ENCODE measurements around the gene GGT6.

The GGT6 gene

DNA sequence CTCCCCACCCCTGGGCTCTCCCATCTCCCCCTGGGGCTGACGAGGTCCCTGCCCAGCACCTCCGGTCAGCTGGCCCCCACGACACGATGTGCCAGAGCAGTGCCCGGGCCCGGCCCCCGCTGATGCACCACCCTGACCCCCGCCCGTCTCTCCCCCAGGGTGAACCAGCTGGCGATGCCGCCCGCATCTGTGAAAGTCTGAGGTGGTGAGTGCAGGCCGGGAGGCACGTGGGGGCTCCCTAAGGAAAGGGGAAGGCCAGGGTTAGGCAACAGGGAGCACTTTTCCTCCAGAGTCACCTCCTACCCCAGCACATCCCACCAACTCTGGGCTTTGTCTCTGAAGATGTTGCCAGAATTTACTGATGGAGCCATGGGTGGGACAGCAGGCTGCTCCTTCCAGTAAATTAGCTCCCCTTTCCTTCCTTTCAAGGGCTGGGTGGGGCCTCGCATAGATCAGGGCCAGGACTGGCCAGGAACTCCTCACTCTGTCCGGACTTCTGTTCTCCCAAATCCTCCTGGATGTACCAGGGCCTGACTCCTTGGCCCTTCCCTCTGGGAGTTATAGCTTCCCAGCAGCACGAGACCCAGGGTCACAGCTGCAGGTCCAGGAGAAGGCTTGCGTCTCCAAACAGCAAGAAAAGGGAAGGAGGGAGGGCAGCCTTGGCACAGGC, 23.5 kb downstream of the GGT6 start:
- DNase-seq, result no peak

GRCh38 chr17:4536259-4536741, 24.1 kb downstream of the GGT6 start:
- DNase-seq, result no peak

DNA sequence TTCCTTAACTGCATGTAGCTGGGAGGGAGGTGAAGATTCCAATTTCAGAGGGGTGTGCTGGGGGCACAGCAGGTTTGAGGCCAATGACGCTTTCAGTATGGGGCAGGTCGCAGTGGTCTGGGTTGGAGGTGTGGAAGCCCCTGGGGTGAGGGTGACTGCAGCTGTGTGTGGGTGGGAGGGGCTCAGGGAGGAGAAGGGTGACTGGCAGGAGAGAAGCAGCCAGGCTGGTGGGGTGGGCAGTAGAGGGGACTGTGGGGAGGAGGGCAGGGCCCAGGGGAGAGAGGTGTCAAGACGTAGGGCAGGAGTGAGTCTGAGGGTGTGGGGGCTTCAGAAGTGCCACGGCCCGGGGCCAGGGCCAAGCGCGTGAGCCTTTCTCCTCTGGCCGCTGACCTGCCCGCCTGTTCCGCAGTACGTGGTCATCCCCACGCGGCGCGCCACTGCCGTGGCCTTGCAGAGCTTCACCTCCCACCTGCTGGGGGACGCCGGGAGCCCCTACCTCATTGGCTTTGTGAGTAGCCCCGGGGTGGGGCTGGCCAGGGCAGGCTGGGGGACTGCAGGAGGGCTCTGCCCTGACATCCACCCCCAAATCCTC, 24.6 kb downstream of the GGT6 start:
- no peak for DNase-seq

GRCh38 chr17:4534928-4535666, 25.3 kb downstream of the GGT6 start:
- DNase-seq, result no peak

DNA sequence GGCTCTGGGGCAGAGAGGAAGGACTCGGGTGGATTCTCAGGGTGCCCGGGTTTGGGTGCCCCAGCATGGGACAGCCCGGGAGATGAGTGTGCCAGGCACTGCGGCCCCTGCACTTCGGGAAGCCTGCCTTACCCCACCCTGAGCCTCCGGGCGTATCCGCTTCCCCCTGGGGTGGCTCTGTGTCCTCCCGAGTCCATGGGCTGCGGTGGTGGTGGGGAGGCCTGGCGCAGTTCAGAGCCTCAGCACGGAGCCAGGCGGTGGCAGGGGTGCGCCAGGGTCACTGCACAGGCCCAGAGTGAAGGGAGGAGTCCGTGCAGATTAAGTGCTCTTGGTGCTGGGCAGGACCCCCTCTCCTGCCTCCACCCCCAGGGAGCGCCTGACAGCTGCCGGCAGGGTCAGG, 25.9 kb downstream of the GGT6 start:
- DNase-seq, result no peak

DNA sequence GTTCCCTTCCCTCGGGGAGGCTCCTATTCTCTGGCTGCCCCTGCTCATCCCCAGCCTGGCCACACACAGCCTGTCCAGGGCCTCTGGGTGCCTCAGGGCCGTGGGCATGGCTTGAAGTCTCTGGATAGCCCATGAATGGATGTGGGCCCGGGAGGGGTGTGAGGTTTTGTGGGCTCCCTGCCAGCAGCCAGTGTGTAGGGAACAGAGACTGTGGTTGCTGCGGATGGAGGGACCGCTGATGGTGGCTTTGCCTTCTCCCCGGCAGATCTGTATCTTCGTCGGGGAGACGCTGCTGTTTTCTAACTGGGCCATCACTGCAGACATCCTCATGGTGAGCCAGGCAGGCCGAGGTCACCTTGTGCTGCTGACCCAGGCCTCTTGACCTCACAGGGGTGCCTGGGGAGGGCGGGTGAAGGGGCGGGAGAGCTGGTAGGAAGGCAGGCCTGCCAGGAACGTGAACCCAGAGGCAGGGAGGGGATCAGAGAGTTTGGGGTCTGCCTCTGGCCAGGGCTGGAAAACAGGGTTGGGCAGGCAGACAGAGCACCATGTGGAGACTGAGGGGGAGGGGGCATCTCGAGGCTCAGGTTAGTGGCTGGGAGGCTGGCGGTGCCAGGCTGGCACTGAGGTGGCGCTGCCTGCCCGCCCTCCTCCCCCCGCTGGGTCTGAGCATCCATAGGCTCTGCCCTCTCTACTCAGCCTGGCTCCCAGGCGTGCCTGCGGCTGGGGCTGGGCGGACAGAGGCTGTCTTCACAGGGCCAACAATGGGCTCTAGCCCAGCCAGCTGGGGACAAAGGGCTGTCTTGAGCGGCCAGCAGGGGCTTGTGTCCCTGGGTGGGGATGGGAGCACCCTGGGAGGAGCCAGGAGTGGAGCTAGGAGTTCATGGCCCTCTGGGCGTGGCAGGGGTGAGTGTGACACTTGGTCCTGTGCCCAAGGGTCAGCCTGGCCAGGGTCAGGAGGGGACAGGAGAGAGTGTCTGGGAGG, 26.6 kb downstream of the GGT6 start:
- no peak for DNase-seq

DNA sequence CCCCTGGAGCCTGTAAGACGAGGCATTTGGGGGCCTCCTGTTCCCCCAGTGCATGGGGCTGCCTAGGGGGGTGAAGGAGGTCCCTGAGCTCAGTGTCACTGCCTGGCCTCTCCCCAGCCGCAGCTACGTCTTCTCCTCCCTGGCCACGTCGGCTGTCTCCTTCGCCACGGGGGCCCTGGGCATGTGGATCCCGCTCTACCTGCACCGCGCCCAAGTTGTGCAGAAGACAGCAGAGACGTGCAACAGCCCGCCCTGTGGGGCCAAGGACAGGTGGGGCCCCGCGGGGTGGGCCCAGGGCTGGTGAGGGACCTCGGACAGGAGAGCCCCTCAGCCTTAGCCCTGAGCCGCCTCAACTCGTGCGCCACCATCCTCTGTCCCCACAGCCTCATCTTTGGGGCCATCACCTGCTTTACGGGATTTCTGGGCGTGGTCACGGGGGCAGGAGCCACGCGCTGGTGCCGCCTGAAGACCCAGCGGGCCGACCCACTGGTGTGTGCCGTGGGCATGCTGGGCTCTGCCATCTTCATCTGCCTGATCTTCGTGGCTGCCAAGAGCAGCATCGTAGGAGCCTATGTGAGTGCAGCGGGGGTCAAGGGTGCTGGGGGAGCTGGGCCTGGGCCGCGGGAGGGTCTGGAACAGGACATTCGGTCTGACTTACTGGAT, 27.4 kb downstream of the GGT6 start:
- no peak for DNase-seq

GRCh38 chr17:4531988-4532736, 28.2 kb downstream of the GGT6 start:
- DNase-seq, result no peak

DNA sequence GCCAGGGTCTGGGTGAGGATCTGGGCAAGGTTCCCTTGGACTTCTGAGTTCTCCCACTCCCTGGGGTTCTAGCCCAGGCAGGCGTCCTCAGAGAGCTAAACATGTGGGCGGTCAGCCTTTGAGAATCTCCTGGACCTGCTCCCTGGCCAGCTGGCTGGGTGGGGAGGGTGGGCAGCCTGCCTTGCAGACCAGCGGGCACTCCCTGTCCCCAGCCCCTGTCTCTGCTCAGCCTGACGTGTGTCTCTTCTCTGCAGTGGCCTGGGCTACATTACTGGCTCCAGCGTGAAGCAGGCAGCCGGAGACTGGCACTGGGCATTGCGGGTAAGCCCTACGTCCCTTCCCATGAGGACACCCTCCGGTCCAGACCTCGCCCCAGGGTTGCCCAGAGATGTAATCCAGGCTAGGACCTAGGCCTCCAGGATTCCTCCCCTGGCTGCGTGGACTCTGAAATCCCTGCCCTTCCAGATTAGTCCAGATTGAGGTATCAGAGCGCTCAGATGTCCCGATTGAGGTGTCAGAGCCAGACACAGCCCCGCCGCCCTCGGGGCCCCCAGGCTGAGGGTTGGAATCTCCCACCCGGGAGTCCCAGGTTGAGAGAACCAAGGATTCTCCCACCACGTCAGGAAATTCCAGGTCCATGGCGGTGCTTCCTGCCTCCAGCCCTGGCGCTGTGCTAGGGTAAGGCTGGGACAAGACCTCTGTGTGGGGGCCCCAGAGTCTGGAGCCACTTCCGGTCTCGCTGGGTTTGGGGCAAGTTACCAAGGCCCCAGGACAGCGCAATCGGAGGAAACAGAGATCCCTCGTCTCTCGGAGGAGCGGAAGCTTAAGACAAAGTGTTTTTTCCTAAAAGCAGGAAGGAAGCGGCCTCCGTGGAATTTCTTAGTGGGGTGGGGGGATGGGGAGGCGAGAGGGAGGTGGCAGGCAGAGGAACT, 29.3 kb downstream of the GGT6 start:
- DNase-seq, result no peak

GRCh38 chr17:4529533-4530152, 30.7 kb downstream of the GGT6 start:
- no peak for DNase-seq

- DNase-seq, result no peak
Observed at GRCh38 chr17:4527566-4528125, 32.7 kb downstream of the GGT6 start.

GRCh38 chr17:4527134-4527533, 33.2 kb downstream of the GGT6 start:
- DNase-seq, result no peak

DNA sequence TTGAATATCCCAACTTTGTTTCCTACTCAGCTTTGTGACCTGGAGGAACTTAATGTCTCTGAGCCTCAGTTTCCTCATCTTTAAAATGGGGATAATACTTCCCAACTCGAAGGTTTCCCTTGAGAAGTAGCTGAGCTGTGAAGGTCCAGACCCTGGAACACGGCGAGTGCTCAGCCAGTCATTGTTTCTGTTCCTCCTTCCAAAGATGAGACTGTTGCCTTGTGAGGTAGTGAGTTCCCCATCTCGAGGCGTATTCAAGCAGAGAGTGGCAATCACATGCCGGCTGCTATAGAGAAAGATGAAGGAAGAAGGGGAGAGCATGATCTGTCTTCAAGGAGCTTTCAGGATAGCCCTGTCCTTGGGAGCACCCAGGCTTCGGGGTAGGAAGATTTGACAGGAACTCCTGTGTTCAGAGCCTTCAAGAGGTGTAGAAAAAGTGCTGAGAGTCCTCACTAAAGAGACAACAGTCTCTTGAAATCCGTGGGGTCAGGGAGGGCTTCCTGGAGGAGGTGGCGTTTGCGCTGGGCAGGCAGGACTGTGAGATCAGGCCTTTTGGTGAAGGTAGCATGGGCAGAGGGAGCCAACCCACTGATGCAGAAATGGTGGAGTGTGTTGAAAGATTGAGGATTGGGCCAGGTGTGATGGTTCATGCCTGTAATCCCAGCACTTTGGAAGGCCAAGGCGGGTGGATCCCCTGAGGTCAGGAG, 34.5 kb downstream of the GGT6 start:
- no peak for DNase-seq

- no peak for DNase-seq
Observed at GRCh38 chr17:4523946-4524345, 36.4 kb downstream of the GGT6 start.

DNA sequence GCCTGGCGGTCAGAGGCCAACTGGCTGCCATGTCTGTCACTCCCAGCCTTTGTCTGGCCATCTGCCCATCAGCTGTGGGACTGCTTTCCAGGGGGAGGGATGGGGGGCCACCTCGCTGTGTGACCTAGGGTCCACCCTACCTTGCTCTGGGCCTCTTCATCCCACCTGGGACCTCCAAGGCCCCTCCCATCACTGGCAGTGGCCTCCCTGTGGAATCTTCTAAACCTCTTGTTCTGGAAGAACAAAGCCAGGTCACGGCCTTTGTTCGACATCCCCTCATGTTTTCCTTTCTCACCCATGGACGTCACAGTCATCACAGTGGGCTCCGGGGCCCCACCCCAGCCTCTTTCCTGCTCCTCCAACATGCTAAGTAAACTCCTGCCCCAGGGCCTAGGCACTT, 37.7 kb downstream of the GGT6 start:
- DNase-seq, result no peak

- DNase-seq, result no peak
Observed at GRCh38 chr17:4520894-4521600, 39.3 kb downstream of the GGT6 start.

DNA sequence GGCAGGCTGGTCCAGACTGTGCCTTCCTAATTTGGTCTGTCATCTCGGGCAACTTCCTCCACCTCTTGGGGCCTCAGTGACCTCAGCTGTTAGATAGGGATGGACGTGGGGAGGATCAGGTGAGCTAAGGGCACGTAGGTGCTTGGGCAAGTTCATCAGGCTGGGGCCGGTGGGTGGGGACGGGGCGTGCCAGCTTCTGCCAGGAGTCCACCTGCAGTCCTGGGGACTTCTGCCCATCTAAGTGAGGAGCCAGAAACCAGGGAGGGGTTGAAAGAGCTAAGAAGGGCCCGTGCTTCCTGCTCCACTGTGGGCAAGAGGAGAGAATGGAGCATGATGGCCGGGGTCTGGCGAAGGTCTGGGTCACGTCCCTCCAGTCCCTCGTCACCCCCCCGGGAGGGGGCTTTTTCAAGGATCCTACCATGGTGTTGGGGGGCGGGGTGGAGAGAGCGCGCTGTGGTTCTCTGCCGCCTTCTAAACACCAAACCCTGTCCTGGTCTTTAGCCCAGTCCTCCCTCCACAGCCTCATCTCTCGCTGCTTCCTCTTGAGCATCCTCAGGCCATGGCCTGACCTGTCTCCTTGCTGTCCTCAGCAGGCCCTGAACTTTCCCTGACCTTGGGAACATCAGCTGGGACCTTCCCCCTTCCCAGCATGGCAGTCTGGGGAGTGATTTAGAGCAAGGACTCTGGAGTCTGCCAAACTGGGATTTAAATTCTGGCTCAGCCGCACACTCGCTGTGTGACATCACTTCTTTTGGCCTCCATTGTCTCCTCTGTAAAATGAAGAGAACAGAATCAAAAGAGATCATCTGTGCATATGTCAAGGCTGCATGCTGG, 40.1 kb downstream of the GGT6 start:
- DNase-seq, result no peak

All from activated naive CD4-positive, alpha-beta T cell (primary cell).